ENCODE measurements around the gene NAA20. TPM values are rescaled to one million over a fixed set of nuclear protein-coding genes. Genes with fewer than 3 reads are reported as not detected.
A peak's percentile ranks its signal among the peaks of the same experiment; 100 is the strongest.
"Not testable (repeated sequence)": the region's sequence is repeated elsewhere in the genome, so short reads cannot be mapped to it uniquely, and the experiment has no call there.

Gene NAA20
- polyA plus RNA-seq, 3 donors: 105 to 108 (median 106) TPM

- no peak for DNase-seq (ENCODE audit: low read depth in 3 of 3, low spot score in 2 of 3)
These were observed 26.3 kb upstream of the NAA20 start for GRCh38 chr20:19990850-19991249.

GRCh38 chr20:19991308-19991707 lies 25.9 kb upstream of the NAA20 start:
- no peak for DNase-seq (ENCODE audit: low read depth in 3 of 3, low spot score in 2 of 3)

- DNase-seq (ENCODE audit: low read depth in 3 of 3, low spot score in 2 of 3): no peak
These were observed 25.3 kb upstream of the NAA20 start for GRCh38 chr20:19991854-19992253.

- no peak for DNase-seq (ENCODE audit: low read depth in 3 of 3, low spot score in 2 of 3)
These were observed 23.9 kb upstream of the NAA20 start for GRCh38 chr20:19992996-19993908.

GRCh38 chr20:19993958-19994669 lies 23.0 kb upstream of the NAA20 start:
- DNase-seq (ENCODE audit: low read depth in 3 of 3, low spot score in 2 of 3): no peak

GRCh38 chr20:19995220-19995863 lies 21.8 kb upstream of the NAA20 start:
- DNase-seq (ENCODE audit: low read depth in 3 of 3, low spot score in 2 of 3): no peak

- DNase-seq (ENCODE audit: low read depth in 3 of 3, low spot score in 2 of 3): no peak
These were observed 20.9 kb upstream of the NAA20 start for GRCh38 chr20:19996222-19996621.

GRCh38 chr20:19996917-19997316 lies 20.2 kb upstream of the NAA20 start:
- DNase-seq (ENCODE audit: low read depth in 3 of 3, low spot score in 2 of 3): no peak

GRCh38 chr20:19998990-19999705 lies 18.0 kb upstream of the NAA20 start:
- DNase-seq (ENCODE audit: low read depth in 3 of 3, low spot score in 2 of 3): no peak

GRCh38 chr20:20000211-20000968 lies 16.8 kb upstream of the NAA20 start:
- no peak for DNase-seq (ENCODE audit: low read depth in 3 of 3, low spot score in 2 of 3)

GRCh38 chr20:20002101-20002998 lies 14.8 kb upstream of the NAA20 start:
- no peak for DNase-seq (ENCODE audit: low read depth in 3 of 3, low spot score in 2 of 3)

GRCh38 chr20:20003031-20003954 lies 13.9 kb upstream of the NAA20 start:
- DNase-seq (ENCODE audit: low read depth in 3 of 3, low spot score in 2 of 3): no peak

GRCh38 chr20:20003955-20004322 lies 13.2 kb upstream of the NAA20 start:
- not testable (repeated sequence) for DNase-seq (ENCODE audit: low read depth in 3 of 3, low spot score in 2 of 3)

GRCh38 chr20:20005342-20005741 lies 11.8 kb upstream of the NAA20 start:
- DNase-seq (ENCODE audit: low read depth in 3 of 3, low spot score in 2 of 3): no peak

GRCh38 chr20:20009784-20010253 lies 7.3 kb upstream of the NAA20 start:
- DNase-seq (ENCODE audit: low read depth in 3 of 3, low spot score in 2 of 3): no peak

GRCh38 chr20:20010639-20011500 lies 6.3 kb upstream of the NAA20 start:
- DNase-seq (ENCODE audit: low read depth in 3 of 3, low spot score in 2 of 3): peak in 1 of 3 donors; percentile 73

- no peak for DNase-seq (ENCODE audit: low read depth in 3 of 3, low spot score in 2 of 3)
These were observed 4.6 kb upstream of the NAA20 start for GRCh38 chr20:20012541-20012940.

Measured in right renal cortex interstitium (tissue), 3 donors.